BJ (cell line): Measurements from ENCODE around the gene ABCB11. TPM values are rescaled to one million over a fixed set of nuclear protein-coding genes. Genes with fewer than 3 reads are reported as not detected.
"Not testable (repeated sequence)": the region's sequence is repeated elsewhere in the genome, so short reads cannot be mapped to it uniquely, and the experiment has no call there.

ENCODE experiments used
- CTCF ChIA-PET: fragments of 350-600 bp; formaldehyde crosslinking; extraction: SDS; loops from one replicate; lab custom pipeline; 2021; ENCODE audit warnings: antibody characterized with exemption, inconsistent platforms; lab: Yijun Ruan, JAX
- POLR2A ChIA-PET: fragments of 300-600 bp; sonication (Branson Sonifier 250); formaldehyde crosslinking; extraction: SDS; loops from one replicate; lab custom pipeline; 2021; ENCODE audit warnings: antibody characterized with exemption; lab: Charles Lee
- DNase-seq: peaks from one replicate; pipeline ENCODE4 v3.0.0-alpha.2; 2011; ENCODE audit warnings: low read depth
- H3K27me3 ChIP-seq: 2 replicates; pipeline ENCODE4 v1.6.0; 2011; ENCODE audit warnings: low read length; ENCODE audit not compliant: control insufficient read depth, insufficient read depth
- H3K36me3 ChIP-seq: 2 replicates; pipeline ENCODE4 v1.5.1; 2011; ENCODE audit warnings: low read length; ENCODE audit not compliant: control insufficient read depth, insufficient read depth
- H3K4me3 ChIP-seq: 2 replicates; pipeline ENCODE4 v1.5.1; 2011; ENCODE audit warnings: low read depth, mild to moderate bottlenecking, control low read depth, low read length
- CTCF ChIP-seq: IDR thresholded peaks from 2 replicates; pipeline ENCODE4 v1.5.1; 2011; ENCODE audit warnings: low read depth, mild to moderate bottlenecking, control low read depth, inconsistent platforms, low read length, moderate library complexity; ENCODE audit not compliant: insufficient read depth
- polyA plus RNA-seq: library from polyadenylated mRNA; depleted of rRNA; stranded (reverse); fragments of >200 nt; gene quantifications from 2 replicates; pipeline ENCODE4 v1.2.3, GENCODE V29; 2011

ABCB11 gene
- polyA plus RNA-seq, 1 experiment, result not detected

GRCh38 chr2:169015943-169016342, 15.2 kb downstream of the ABCB11 start:
- ChIA-PET CTCF (no interaction called here), POLR2A (no interaction called here)
- no peak for TF ChIP-seq CTCF
- Histone ChIP-seq H3K4me3 (no peak overlapping the region), H3K36me3 (no peaks in the 10 kb centered on the region), H3K27me3 (no peaks in the 10 kb centered on the region)
- no peak for DNase-seq

GRCh38 chr2:169014780-169015179, 16.3 kb downstream of the ABCB11 start:
- no peaks in the 10 kb centered on the region for H3K36me3 ChIP-seq
- no peaks in the 10 kb centered on the region for H3K27me3 ChIP-seq
- ChIA-PET CTCF (no interaction called here), POLR2A (no interaction called here)
- no peak overlapping the region for H3K4me3 ChIP-seq
- DNase-seq, result no peak
- no peak for TF ChIP-seq CTCF

- Histone ChIP-seq H3K36me3 (no peaks in the 10 kb centered on the region), H3K27me3 (no peaks in the 10 kb centered on the region), H3K4me3 (no peak overlapping the region)
- TF ChIP-seq CTCF, result no peak
- no peak for DNase-seq
- CTCF ChIA-PET, result no interaction called here
- POLR2A ChIA-PET, result no interaction called here
These were observed 17.5 kb downstream of the ABCB11 start for GRCh38 chr2:169013628-169014026.

- ChIA-PET POLR2A (no interaction called here), CTCF (no interaction called here)
- Histone ChIP-seq H3K27me3 (no peaks in the 10 kb centered on the region), H3K4me3 (no peak overlapping the region), H3K36me3 (no peaks in the 10 kb centered on the region)
- no peak for DNase-seq
- TF ChIP-seq CTCF, result no peak
These were observed 18.1 kb downstream of the ABCB11 start for GRCh38 chr2:169012812-169013627.

GRCh38 chr2:169012191-169012792, 18.8 kb downstream of the ABCB11 start:
- DNase-seq, POLR2A ChIA-PET, H3K4me3 ChIP-seq, H3K27me3 ChIP-seq, H3K36me3 ChIP-seq: not testable (repeated sequence)
- CTCF ChIA-PET, result interaction anchor here (0.9 kb wide), 1 partner anchor 120 kb away, joined by 3 read pairs; no protein-coding TSS in a partner anchor
